ENCODE measurements around the gene AUP1.
A peak's percentile ranks its signal among the peaks of the same experiment; 100 is the strongest.
"Not testable (repeated sequence)": the region's sequence is repeated elsewhere in the genome, so short reads cannot be mapped to it uniquely, and the experiment has no call there.

AUP1 gene

GRCh38 chr2:74496997-74497776, 32.3 kb downstream of the AUP1 start:
- no peak for DNase-seq

DNA sequence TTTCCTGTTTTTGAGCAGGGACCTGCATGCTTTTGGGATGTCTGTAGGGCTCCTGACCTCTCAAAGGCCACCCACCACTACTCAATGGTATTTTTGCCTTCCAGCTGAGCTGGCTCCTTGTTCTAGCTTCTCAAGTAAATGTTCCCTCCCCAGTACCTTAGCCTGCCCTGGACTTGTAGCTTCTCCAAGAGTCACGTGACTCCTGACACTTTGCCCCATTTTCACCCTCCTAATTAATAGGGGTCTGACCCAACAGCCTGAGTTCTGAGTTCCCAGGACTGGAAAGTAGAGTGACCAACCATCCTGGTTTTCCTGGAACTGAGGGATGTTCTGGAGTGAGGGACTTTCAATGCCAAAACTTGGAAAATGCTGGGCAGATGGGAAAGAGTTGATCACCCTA, 34.1 kb downstream of the AUP1 start:
- DNase-seq = no peak

DNA sequence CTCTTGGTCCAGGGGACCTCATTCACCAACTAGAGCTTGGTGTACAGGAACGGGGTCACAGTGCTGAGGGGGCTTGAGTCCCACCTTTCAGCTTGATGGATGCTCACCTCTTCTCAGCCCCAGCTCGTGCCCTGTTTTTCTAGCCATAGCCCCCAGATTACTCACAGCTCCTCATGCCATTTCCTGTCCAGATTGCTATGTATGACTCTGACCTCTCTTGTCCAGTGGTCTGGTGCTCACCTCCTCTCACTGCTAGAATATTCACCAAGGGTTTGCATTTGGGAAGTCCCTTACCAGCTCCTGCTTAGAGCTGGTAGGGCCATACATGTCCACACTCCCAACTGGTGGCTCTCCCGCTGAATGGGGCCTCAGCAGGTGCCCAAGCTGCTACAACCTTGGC, 36.0 kb downstream of the AUP1 start:
- no peak for DNase-seq

DNA sequence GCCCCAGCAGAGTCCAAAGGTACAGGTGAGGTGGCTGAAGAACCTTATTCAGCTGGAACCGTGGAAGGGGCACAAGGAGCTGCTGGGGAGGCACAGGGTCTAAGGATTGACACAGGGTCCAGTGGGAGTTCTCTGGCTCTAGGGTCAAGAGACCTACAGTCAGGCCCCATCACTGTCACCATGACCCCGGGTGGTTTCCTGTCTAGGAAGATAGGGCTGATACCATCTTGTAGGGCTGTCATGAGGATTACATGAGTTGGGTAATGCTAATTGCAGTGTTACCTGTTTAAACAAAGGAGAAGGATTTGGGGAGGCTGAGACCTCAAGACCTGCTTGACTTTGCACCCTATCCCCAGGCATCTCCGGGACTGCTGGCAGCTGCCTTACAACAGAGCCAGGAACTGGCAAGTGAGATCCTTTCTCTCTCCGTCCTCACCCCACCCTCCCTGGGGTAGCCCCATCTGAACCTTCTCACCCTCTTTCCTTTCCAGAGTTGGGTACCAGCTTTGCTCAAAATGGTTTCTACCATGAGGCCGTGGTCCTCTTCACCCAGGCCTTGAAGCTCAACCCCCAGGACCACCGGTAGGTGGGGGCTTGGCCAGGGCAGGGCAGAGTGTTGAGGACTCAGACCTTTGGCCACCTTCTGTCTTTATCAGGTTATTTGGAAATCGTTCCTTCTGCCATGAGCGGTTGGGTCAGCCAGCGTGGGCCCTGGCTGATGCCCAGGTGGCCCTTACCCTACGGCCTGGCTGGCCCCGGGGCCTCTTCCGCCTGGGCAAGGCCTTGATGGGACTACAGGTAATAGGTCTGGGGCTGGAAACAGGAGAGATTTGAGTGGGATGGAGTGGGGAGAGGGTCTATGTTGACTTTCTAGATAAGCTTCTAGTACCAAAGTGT, 37.6 kb downstream of the AUP1 start:
- no peak for DNase-seq

GRCh38 chr2:74489906-74490305, 39.6 kb downstream of the AUP1 start:
- no peak for DNase-seq

DNA sequence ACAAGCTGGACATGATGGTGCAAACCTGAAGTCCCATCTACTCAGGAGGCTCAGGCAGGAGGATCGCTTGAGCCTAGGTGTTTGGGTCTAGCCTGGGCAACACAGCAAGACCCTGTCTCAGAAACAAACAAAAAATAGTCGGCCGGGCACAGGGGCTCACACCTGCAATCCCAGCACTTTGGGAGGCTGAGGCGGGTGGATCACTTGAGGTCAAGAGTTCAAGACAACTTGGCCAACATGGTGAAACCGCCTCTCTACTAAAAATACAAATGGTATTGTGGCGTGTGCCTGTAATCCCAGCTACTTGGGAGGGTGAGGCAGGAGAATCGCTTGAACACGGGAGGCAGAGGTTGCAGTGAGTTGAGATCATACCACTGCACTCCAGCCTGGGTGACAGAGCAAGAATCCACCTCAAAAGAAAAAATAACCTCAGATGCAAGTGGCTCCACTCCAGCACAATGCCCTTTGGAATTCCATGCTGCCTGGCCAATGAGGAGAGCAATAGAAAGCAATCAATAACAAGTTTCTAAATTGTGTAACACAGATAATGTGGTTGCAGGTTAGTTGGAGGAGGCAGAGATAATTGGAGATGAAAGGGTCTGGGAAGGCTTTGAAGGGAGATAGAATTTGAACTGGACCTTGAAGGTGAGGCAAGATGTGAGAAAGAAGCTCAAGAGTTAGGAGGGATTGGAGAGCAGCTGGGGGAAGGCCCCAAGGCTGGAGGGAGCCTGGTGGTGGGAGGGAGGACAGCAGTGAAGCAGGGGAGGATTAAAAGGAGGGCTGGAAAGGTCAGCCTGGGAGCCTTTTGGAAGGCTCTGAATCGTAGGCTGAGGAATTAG, 40.6 kb downstream of the AUP1 start:
- no peak for DNase-seq

DNA sequence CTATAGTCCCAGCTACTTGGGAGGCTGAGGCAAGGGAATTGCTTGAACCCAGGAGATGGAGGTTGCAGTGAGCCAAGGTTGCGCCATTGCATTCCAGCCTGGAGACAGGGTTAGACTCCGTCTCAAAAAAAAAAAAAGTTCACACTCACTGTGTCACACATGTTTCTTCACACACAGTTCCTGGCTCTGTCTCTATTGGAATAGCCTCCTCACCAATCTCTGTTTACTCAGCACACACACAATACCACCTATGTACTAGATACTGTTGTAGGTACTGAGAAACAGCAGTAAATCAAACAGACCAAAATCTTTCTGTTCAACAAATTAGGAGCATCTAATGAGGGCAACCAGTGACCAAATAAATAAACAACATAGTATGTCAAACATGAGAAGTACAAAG, 43.4 kb downstream of the AUP1 start:
- DNase-seq = no peak

- DNase-seq = not testable (repeated sequence)
Measured at GRCh38 chr2:74483675-74484164, 45.8 kb downstream of the AUP1 start.

DNA sequence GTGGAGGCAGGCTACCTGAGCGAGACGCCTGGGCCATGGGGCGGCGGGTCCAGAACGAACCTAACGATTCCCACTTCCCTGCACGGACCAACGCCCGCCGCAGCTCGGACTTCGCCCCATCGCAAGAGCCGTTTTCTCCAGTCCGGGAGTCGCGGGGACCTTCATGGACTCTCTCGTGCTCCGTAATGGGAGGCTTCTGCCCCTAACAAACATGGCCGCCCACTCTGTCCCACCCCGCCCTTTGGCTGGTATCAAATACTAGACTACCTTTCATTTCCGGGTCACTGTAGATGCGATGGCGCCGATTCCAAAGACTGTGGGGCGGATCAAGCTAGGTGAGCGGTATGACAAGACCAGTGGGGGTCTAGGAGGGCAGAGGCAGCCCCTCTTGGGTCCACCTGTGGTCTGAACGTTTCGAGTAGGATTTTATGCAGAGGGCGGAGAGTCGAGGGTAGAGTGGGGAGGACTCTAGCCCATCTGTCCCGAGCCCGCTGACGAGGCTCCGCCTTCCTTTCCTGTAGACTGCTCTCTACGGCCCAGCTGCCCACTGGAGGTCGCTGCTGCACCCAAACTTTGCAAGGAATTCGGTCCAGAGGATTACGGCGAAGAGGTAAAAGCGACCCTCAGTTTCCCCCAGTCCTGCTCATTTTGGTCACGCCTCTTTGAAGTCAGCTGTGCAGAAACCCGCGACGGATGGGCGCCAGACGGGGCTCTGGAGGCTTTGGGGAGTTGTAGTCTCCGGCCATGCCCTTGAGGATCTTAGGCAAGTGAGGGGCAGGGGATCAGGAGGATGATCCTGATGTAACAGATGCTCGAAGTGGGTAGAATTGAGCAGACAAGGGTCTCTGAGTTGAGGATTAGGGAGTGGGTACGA, 46.5 kb downstream of the AUP1 start, which contains the start of the genes CCDC142 and TTC31:
Gene CCDC142 (minus strand): TSS at position 198 of the 874 bp plus-strand sequence. CDS start 161 bp downstream, at position 37.
Gene TTC31 (plus strand): TSS at position 281 of the 874 bp plus-strand sequence. CDS start 15 bp downstream, at position 296.
- peak; percentile 88 for DNase-seq

DNA sequence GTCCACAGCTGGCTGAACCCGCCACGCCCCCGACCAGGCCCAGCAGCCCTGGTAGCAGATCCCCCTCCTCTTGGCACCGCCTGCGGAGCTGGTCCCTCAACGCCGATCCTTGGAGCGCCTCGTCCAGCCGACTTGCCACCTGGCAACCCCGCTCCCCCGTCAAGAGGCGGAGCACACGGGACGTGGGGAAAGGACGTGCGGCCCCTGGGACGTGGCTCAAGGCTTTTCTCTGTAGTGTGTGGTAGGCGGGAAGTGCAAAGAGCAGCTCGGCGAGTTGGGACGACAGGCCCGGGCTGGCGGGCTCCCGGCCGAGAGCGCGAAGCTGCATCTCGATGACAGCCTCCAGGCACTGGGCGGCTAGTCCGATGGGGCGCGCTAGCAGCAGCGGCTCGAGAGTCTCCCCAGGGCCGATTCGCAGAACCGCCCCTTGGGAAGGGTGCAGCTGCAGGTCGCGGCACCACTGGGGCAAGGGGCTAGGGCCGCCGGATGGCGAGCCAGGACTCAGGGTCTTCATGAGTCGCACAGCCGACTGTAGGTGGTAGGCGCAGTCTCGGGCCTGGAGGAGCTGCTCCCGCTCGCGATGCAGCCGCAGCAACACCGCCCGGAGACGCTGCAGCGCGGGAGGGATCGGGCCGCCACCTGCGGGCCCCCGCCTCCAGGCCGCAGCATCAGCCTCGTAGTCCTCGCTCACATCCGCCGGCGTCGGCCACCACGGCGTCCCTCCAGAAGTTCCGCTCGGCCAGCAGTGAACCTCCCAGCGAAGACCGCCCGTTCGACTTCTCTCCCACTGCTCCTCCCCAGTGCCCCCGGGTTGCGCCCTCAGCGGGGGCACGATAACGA, 47.3 kb downstream of the AUP1 start:
- no peak for DNase-seq

DNA sequence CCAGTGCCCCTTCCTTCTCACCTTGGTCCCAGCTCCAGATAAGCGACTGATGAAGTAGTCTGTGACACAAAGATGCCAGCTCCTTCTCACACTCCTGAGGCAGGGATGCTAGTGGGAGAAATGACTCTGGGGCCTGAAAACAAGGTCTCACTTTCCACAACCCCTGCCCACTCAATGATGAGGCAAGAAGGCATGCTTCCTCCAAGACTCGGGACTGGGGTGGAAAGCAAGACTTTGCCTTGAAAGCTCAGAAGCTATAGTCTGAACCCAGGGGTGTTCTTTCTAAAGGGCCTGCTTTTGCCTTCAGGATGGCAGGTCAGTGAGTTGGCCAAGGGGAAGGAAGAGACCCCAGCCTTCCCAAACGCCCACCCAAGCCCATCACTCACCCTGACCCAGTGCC, 48.1 kb downstream of the AUP1 start:
- no peak for DNase-seq

Data from activated CD4-positive, alpha-beta T cell treated with anti-CD3 and anti-CD28 coated beads for 1 hour (primary cell).